HG03521 (cell line): ENCODE data around the gene OGFOD2.

Experiments
- ATAC-seq: cut with Tn5 transposase; IDR thresholded peaks from one replicate; pipeline ENCODE4 v1.9.1; 2021; ENCODE audit warnings: mild to moderate bottlenecking, moderate library complexity; ENCODE audit not compliant: unreplicated experiment

Gene OGFOD2

DNA sequence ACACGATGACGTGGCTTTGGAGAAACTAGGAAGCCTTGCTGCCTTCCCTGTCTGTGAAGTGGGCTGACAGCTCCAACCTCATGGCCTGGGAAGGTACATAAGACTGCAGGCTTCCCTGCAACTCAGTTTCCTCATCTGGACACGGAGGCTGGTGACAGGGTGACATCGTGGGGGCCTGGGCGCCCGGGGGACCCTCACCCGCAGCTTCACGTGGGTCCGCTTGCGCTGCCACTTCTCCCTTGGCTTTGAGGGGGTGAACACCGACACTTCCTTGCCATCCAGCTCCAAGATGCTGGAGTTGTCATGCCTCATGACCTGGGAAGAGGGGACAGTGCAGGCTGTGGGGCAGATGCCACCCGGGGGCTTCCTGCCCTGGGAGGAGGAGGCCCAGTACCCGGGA is 13.0 kb downstream of the OGFOD2 start:
- ATAC-seq = no peak

DNA sequence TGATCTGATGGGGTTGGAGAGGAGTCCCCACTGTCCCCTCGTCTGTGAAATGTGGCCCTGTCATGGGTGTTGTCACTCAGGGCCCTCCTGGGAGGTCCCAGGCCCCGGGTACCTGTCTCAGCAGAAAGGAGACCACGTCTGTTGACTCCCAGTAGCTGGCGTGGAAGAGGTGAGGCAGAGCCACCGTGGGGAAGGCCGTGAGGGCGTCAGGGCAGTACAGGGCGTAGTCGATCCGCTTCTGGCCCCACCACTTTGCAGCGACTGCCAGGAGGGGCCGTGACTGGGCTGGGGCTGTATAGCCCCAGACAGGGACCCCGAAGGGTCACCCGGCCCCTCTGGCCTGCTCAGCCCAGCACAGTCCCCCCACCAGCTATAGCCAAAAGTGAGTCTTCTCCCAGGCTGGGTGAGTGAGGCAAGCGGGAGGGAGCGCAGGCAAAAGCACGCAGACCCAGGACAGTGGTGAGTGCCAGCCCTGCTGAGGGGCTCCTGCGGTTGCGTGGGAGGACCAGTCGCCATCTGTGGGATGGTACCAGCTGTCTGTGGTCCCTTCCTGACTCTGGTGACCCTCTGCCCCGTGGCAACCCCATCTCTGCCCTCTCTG is 13.7 kb downstream of the OGFOD2 start:
- no peak for ATAC-seq

DNA sequence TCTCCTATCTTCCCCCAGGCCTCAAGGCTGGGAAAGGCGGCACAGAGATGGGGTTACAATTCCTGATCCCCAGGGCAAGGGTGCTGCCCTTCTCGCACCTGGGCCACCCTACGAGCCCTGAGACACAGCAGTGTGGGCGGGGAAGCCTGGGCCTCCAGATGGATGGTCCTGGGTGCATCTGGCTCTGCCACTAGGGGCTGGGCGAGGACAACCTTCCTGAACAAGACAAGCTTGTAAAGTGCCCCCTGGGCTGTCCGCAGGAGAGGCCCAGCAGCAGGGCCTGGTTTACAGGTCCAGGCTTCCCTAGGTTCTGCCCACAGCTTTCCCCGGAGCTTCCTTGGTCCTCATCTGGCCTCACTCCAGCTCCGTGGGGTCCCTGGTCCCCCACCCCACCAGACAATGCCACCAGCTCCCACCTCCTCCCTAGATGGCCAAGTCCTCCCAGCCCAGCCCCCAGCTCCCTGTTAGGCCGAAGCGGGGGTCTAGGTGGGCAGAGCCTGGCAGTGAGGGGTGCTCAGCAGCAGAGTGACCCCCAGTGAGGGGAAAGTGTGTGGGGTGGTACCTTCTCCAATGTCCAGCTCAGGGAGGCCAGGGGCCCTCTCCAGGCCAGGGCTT is 14.3 kb downstream of the OGFOD2 start:
- no peak for ATAC-seq

DNA sequence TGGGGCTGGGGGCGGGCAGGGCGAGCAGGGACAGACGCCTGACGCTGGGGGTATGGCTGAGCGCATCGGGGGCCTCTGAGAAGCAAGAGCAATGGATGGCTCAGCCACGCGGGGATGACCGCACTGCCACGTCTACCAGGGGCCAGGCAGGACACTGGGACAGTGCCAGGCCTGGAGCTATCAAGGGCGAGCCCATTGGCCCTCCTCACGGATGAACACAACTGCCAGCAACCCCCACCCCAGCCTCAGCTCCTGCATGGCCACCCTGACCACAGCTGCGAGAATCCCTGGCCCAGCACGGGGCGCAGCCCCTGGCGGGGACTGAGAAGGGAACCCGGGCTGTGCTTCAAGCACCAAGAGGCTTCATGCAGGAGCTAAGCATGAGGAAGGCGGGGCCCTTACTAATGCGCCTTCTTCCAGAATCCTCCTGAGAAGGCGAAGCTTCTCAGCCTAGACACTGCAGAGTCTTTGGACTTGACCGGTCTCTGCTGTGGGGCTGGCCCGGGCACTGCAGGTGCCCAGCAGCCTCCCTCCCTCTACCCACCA is 14.9 kb downstream of the OGFOD2 start:
- no peak for ATAC-seq

DNA sequence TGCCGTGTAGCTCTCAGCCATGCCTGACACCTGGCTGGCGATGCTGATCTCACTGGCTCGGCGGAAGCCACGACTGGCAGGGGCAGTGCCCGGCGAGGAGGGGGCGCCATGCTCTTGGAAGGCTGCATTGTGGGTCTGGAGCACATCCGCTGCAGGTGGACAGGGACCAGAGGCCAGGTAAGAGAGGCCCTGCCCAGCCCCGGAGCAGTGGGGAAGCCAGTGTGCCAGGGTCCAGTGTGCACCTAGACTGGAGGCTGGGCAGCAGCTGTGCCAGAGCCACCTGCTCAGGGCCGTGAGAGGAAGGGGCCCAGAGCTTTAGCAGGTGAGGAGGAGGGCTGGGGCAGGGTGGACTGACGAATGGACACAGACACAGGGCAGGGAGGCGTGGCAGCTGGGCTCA is 15.5 kb downstream of the OGFOD2 start:
- ATAC-seq = no peak

DNA sequence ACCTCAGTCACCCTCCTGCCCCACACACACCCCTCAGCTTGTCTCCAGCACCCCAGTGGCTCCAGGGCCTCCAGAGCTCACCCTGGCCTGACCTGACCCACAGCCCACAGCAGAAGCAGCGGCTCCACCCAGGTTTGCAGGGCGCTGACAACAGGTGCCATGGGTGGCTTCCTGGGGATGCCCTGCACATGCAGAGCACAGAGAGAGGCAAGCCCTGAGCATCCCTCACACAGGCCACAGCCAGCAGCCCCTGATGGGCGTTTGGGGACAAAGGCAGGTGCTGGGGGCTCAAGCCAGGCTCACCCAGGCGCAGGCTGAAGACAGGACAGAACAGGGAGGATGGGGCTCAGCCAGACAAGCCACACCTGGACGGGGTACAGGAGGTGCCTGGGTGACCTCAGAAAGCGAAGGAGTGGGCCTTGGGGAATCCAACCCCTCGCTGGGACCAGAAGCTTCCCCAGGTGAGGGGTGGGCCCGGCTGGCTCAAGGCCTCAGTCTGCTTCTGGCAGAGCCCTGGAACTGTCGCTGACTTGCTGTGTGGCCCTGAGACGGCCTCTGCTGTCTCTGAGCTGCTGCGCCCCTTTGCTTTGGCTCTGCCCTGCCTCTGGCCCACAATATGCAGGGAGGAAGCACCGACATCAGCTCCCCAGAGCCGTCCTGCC is 16.0 kb downstream of the OGFOD2 start:
- no peak for ATAC-seq

DNA sequence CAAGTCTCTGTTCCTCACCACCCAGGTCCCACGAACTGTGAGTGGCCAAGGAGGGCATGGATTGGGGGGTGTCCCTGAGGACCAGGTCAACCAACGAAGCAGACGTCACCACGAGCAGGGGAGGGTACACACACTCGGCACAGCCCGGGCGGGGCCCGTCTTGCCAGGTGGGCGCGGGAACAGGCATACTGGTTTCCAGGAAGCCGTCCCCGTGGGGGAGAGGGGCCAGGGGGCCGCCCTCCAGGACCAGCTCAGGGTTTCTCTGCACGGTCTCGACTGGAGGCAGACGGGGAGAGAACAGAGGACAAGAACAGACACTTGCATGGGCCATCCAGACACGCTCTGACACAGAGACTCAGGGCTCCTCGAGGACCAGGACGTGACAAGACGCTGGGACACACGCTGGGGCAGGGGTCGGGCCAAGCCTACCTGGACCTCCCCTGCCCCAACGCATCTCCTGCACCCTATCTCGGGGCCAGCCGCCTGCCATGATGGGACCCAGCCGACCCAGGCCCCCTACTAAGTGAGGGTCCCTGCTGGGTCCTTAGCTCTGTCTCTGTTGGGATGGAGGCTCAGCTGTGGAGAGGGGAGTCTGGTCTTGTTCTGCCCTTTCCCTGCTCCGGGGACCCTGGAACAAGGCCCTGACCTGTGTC is 16.7 kb downstream of the OGFOD2 start:
- no peak for ATAC-seq

DNA sequence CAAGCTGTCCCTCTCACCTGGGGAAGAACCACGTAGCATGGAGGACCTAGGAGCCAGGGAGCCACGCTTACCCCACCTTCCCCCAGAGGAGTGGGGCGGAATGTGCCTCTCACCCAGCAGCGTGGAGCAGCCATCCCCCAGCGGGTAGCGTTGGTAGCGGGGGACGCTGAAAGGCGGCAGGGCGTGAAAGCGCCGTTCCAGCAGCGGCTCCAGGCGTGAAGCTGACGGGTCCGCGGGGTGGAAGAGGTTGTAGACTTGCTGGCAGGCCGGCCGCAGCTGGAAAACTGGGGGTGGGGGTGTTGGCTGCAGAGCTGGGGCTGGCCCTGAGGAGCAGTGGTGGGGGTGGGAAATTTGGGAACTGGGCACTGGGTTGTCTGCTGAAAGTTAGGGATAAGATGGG is 17.3 kb downstream of the OGFOD2 start:
- no peak for ATAC-seq

DNA sequence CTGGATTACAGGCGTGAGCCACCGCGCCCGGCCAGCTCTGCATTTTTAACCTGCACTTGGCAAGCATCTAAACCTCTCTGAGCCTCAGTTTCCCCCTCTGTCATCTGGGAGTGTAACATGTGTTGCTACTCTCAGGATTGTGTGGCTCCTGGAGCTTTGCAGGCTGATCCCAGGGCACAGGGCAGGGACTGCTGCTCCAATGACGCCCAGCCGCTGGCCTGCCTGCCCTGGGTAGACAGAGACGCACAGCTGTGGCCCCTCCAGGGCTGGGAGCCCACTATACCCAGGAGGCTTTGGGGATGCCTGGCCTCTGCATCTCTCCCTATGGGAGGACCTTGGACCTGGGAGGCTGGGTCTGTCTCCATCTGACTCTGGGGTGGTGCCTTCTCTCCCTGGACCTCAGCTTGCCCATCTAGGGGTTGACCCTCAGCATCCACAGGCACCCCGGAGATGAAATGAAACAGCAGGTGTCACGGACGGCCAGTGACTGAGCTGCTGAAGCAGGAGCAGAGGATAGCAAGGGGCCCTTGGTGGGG is 19.2 kb downstream of the OGFOD2 start:
- ATAC-seq = no peak

DNA sequence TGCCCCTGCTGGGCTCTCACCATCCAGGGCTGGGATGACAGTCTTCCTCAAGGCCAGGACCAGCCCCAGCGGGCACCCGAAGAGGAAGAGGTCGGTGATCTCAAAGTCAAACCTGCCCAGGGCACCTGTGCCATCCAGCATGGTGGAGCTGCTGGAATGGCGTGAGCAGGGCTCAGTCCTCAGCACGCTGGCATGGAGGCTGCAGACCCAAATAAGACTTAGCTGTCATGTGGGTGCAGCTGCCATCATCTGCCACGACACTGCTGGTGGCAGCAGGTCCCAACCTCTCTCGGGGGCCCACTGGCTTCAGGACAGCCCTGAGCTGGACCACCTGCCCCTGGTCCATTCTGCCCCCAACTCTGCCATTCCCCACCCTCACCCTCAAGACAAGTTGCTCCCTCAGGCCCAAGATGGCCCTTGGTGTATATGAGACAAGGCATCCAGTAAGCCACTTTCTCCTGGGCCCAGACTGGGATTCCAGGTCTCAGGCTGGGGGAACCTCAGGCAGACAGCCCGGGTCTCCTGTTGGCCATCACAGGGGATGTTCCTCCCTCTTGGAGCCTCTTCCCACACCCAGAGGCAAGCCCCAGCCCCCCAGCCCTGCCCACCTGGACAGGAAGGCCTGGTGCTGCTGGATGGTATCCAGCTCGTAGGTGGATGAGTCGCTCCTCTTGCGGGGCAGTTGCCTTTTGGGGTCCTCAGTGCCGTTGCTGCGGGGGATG is 19.9 kb downstream of the OGFOD2 start:
- ATAC-seq = no peak

DNA sequence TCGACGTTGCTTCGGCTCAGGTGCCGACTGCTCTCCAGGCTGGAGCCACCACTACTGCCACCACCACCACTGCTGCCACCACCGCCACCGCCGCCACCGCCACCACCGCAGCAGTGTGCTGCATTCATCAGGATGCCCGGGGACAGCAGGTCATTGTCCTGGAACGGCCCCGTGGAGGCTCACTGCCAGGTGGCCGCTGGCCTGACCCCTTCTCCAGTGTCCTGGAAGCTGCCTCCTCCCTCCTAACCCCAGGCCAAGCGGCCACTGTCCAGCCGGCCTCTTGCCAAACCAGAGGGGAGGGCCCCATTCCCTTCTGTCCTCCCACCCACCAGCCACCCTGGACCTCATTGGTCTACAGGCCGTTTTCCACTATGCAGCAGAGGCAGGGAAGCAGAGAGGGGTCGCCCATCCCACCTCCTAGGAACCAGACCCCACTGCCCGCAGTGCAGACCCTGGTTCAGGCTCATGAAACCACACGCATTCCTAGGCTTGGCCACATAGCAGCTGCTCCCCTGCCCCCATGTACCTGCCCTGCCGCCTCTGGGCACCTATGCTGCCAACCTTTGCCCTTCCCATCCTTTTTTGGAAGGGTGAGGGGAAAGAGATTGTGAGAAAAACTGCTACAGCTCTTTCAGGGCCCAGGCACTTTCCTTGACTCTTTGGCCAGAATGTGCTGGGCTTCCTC is 20.6 kb downstream of the OGFOD2 start:
- no peak for ATAC-seq

DNA sequence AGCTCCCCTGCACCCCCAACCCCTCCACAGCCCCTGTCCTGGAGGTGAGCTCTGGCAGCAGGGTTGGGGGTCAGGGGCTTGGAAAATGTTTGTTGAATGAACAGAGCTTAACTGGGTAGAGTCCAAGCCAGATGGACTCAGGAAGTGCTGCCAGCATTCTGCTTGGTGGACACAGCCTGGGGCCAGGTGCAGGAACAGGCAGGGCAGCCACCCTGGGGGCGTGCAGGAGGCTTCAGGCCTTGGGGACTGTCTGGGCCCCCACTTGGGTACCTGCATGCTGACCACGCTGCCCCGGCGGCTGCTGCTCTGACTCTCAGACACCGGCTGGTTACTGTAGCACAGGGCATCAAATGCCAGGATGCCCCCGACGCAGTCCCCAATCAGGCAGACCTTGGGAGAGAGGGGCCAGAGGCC is 21.2 kb downstream of the OGFOD2 start:
- ATAC-seq = no peak

DNA sequence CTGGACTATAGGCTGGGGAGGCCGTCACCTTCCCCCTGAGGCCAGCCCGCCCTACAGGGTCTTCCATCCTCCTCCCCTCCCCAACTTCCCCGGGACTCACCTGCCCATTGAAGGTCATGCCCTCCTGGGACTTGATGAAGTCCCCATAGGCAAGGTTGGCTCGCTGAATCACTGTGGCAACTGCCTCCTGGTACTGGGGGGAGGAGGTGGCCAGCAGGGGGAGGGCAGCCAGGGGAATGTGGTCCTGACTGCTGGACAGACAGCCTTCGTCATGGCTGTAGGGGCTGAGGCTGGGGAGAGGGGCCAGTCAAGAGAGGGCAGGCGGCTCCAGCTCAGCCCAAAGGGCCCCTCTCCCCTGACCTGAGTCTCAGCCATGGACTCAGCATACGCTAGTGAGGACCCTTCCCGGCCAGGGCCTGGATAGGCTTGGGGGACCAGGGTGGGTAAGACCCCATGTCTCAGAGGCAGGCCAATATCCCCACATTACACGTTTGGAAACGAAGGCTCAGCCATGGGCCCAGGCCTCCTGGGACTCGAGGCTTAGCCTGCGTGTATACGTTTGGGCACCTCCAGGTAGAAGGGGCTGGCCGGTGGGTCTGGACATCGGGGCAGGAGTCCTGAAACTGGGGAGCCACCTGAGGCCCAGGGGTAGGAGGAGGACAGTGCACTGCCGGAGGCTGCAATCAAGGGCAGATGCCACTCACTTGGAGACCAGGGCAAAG is 21.7 kb downstream of the OGFOD2 start:
- ATAC-seq = no peak

DNA sequence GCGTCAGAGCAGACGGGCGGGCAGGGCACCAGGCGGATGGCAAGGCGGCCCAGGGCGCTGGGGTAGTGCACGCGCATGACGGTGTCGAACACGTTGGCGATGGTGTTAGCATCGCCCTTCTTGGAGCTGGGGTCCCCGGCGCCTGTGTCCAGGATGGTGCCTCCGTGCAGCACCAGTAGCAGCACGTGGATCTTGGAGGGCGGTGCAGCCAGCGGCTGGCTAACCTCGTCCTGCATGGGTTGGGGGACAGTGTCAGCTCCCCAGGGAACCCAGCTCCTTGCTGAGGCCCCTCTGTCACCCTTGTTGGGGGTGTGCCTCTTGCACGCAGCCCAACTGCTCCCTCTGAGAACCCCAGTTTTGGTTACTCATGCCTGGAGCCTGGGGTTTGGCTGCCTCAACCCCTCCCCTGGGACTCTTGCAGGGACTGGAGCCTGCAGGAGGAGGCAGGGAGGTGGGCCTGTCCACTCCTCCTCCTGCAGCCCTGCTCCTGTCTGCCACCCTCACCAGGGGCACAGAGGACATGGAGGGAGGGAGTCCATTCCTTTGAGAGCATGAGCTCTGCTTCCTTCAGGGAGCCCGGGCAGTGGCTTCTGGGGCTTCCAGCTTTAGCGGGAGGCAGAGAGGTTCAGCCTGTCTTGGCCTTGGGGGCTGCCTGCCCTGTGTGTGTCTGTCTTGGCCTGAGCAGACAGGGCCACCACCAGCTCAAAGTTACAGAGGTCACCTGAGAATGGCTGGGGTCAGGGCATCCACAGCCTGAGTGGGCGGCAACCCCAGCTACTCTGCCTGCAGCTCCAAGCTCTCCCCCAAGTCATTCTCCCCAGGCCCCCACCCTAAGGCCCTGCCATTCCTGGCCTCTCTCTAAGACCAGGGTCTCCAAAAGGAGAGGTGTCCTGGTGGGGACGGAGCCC is 22.6 kb downstream of the OGFOD2 start:
- no peak for ATAC-seq

DNA sequence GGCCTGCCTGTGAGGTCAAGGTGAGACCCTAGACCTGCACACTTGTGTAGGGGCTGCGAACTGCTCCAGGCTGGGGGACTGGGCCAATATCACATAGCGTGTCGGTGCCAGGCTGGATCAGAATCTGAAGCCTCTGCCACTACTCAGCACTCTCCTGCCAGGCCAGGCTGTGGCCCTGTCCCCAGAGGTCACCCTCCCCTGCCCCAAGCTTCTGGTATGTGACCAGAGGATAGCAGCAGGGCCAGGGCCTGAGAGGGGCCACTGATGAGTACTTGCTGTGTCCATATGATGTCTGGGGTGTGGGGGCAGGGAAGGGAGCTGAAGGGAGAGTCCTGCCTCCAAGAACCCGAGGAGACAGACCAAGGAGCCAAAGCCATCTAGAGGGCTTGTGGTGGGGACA is 23.3 kb downstream of the OGFOD2 start:
- no peak for ATAC-seq

DNA sequence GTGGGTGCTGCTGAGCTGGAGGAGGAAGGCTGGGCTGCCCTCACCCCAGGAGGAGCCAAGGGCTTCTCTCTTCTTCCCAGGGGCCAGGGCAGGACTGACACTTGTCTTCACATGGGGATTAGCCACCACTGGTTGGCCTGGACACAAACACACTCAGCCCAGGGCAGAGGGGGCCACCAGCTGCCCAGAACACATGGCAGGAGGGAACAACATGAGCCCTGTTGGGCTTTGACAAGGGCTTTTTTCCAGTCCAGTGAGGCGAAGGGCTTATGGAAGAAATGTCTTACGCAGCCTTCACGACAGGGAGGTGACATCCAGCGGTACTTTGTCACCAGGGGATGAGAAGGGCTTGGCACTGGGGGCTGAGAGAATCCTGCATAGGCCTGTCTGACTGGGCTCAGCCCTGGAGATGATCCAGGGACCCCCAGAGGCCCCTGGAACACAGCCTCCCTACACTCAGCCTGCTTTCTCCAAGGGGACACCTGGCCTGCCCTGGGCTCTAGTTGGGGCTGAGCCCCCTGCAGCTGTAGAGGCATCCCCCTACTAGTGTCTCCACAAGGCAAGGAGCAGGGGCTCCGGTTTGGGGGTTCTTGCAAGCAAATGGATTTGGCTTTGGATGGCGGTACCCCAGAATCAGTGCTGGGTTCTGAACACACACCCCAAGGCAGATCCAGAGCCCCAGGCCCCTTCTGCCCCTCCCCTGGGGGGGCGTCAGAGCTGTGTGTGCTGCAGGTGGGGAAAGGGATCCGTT is 24.3 kb downstream of the OGFOD2 start:
- no peak for ATAC-seq

DNA sequence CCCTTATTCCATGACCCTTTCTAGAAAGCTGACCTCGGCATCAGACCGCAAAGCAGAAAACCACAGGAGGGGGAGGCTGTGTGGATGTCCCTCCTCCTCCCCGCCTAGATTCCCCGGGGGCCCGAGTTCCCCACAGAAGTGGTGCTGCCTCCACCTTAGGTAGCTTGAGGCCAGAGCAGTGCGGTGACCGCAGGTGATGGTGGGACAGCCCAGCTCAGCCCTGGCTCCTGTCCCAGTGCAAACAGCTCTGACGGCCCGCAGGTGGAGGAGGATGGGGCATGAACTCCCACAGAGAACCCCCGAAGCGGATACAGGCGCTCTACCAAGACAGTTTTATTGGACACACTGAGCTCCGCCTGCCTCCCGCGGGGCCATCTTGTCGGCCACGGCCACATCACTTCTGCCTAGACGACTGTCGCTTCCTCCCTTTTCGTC is 25.0 kb downstream of the OGFOD2 start:
- no peak for ATAC-seq

DNA sequence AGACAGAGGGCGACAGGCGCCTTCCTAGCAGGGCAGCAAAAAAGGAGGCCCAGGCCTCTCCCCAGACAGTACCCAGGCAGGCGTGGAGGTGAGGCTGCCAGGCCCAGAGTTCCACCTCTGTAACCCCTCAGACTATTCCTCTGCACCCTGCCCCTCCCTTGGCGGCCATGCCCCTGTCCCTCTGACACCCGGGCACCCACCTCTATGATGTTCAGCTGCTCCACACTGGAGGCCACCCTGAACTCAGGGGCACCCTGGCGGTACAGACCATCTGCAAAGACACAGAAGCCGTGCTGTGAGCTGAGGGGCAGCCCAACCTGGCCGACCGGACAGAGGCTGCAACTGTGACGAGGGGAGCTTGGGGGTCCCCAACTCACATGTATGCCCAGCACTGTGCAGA is 25.5 kb downstream of the OGFOD2 start:
- no peak for ATAC-seq
